WERI-Rb-1 (cell line): ENCODE measurements around the gene USP49.
"Not testable (repeated sequence)": the region's sequence is repeated elsewhere in the genome, so short reads cannot be mapped to it uniquely, and the experiment has no call there.

Experiments
- DNase-seq: peaks from one replicate; pipeline ENCODE4 v3.0.0-alpha.2; 2020
- H3K27ac ChIP-seq: fragments of 250-450 bp; sonication (Bioruptor Pico); 2 replicates; pipeline ENCODE4 v1.5.1; 2020; ENCODE audit warnings: mild to moderate bottlenecking, moderate library complexity
- H3K27me3 ChIP-seq: fragments of 250-450 bp; sonication (Bioruptor Pico); 2 replicates; pipeline ENCODE4 v1.5.1; 2021; ENCODE audit warnings: mild to moderate bottlenecking, low read depth, moderate library complexity; ENCODE audit not compliant: insufficient read depth, severe bottlenecking
- H3K36me3 ChIP-seq: fragments of 250-450 bp; sonication (Bioruptor Pico); 2 replicates; pipeline ENCODE4 v1.5.1; 2020; ENCODE audit warnings: mild to moderate bottlenecking, moderate library complexity
- H3K4me3 ChIP-seq: 2 replicates; pipeline ENCODE4 v1.5.1; 2011; ENCODE audit warnings: low read depth, mild to moderate bottlenecking, control low read depth, low read length
- H3K9me3 ChIP-seq: fragments of 250-450 bp; sonication (Bioruptor Pico); 2 replicates; pipeline ENCODE4 v1.5.1; 2021; ENCODE audit warnings: mild to moderate bottlenecking, moderate library complexity; ENCODE audit not compliant: severe bottlenecking
- TF ChIP-seq, protein P1 (sequence below): IDR thresholded peaks from 2 replicates; pipeline ENCODE4 v1.5.1; 2011; ENCODE audit warnings: low read depth, mild to moderate bottlenecking, control low read depth, inconsistent platforms, low read length

USP49 gene

GRCh38 chr6:41895300-41896233 is at the start of gene USP49:
Gene USP49, minus strand, starts transcription at chr6:41895375. Its CDS starts 88,392 bp downstream, at chr6:41806983.
- Histone ChIP-seq H3K4me3 (peak within 1 kb of the TSS; percentile 59), H3K9me3 (no peaks in the 10 kb centered on the region), H3K27me3 (no peaks in the 10 kb centered on the region), H3K36me3 (peaks cover 10% of the 10 kb centered on the region), H3K27ac (peak within 1 kb of the TSS; percentile 97)
- TF ChIP-seq, protein P1, sequence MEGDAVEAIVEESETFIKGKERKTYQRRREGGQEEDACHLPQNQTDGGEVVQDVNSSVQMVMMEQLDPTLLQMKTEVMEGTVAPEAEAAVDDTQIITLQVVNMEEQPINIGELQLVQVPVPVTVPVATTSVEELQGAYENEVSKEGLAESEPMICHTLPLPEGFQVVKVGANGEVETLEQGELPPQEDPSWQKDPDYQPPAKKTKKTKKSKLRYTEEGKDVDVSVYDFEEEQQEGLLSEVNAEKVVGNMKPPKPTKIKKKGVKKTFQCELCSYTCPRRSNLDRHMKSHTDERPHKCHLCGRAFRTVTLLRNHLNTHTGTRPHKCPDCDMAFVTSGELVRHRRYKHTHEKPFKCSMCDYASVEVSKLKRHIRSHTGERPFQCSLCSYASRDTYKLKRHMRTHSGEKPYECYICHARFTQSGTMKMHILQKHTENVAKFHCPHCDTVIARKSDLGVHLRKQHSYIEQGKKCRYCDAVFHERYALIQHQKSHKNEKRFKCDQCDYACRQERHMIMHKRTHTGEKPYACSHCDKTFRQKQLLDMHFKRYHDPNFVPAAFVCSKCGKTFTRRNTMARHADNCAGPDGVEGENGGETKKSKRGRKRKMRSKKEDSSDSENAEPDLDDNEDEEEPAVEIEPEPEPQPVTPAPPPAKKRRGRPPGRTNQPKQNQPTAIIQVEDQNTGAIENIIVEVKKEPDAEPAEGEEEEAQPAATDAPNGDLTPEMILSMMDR = no peak
- peak; percentile 99 for DNase-seq

GRCh38 chr6:41943456-41943855 is 48.3 kb upstream of the USP49 start:
- DNase-seq = no peak
- H3K4me3 ChIP-seq = no peak overlapping the region
- H3K27ac ChIP-seq = no peak overlapping the region
- no peaks in the 10 kb centered on the region for H3K9me3 ChIP-seq
- peaks cover 13% of the 10 kb centered on the region for H3K36me3 ChIP-seq
- no peaks in the 10 kb centered on the region for H3K27me3 ChIP-seq
- TF ChIP-seq, protein P1 = no peak

- H3K27me3 ChIP-seq, DNase-seq, H3K9me3 ChIP-seq, H3K4me3 ChIP-seq, H3K27ac ChIP-seq: not testable (repeated sequence)
- peaks cover 19% of the 10 kb centered on the region for H3K36me3 ChIP-seq
Observed at GRCh38 chr6:41942882-41943281, 47.7 kb upstream of the USP49 start.

GRCh38 chr6:41942067-41942851 is 47.1 kb upstream of the USP49 start:
- Histone ChIP-seq H3K9me3 (no peaks in the 10 kb centered on the region), H3K27ac (peak overlapping the region; percentile 47), H3K27me3 (no peaks in the 10 kb centered on the region), H3K36me3 (peaks cover 22% of the 10 kb centered on the region), H3K4me3 (peak overlapping the region; percentile 94)
- DNase-seq = no peak
- TF ChIP-seq, protein P1 = no peak

GRCh38 chr6:41941280-41942066 is 46.3 kb upstream of the USP49 start, which contains the start of gene CCND3:
Gene CCND3, minus strand, starts transcription at chr6:41941808. Its CDS starts 159 bp downstream, at chr6:41941649.
- H3K4me3 ChIP-seq = peak within 1 kb of the TSS; percentile 94
- no peaks in the 10 kb centered on the region for H3K9me3 ChIP-seq
- peaks cover 30% of the 10 kb centered on the region for H3K36me3 ChIP-seq
- no peaks in the 10 kb centered on the region for H3K27me3 ChIP-seq
- H3K27ac ChIP-seq = peak within 1 kb of the TSS; percentile 63
- DNase-seq = peak; percentile 98
- TF ChIP-seq, protein P1 = peak; percentile 28
